ENCODE data around the gene PHC1.

The PHC1 gene

GRCh38 chr12:8960176-8960575 lies 45.9 kb downstream of the PHC1 start:
- intact Hi-C loops (cut with DNase I; ENCODE audit: low total_unique reads), result no loop called here
- H3K27me3 ChIP-seq, result no peaks in the 10 kb centered on the region
- no peaks in the 10 kb centered on the region for H3K9me3 ChIP-seq
- no peaks in the 10 kb centered on the region for H3K36me3 ChIP-seq
- no peaks in the 10 kb centered on the region for H3K4me1 ChIP-seq
- DNase-seq, result no peak
- no peak for TF ChIP-seq CTCF (IDR thresholded peaks at IDR 0.05)
- no peak overlapping the region for H3K4me3 ChIP-seq
- no peak overlapping the region for H3K27ac ChIP-seq

- Histone ChIP-seq H3K36me3 (no peaks in the 10 kb centered on the region), H3K9me3 (peaks cover 0 to 30% (median 20%) of the 10 kb centered on the region in 3 donors), H3K27ac (no peak overlapping the region), H3K27me3 (no peaks in the 10 kb centered on the region), H3K4me3 (no peak overlapping the region), H3K4me1 (no peaks in the 10 kb centered on the region)
- intact Hi-C loops (cut with DNase I; ENCODE audit: low total_unique reads), result no loop called here
- TF ChIP-seq CTCF (IDR thresholded peaks at IDR 0.05), result no peak
- DNase-seq, result no peak
Measured at GRCh38 chr12:8968761-8969160, 54.5 kb downstream of the PHC1 start.

DNA sequence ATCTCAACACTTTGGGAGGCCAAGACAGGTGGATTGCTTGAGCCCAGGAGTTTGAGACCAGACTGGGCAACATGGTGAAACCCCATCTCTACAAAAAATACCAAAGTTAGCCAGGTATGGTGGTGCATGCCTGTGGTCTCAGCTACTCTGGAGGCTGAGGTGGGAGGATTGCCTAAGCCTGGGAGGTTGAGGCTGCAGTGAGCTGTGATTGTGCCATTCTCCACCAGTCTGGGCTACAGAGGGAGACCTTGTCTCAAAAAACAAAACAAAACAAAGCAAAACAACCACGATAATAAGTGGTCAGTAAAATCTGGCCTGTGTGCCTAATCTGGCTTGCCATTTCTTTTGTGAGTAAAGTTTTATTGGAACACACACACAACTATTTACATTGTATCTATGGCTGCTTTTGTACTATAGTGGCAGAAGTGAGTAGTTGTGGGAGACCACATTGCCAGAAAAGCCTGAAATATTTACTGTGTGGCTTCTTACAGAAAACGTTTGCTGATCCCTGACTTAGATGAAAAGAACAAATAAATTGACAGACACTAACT lies 55.6 kb downstream of the PHC1 start:
- no peak for TF ChIP-seq CTCF (IDR thresholded peaks at IDR 0.05)
- Histone ChIP-seq H3K4me3 (no peak overlapping the region), H3K27ac (no peak overlapping the region), H3K27me3 (no peaks in the 10 kb centered on the region), H3K4me1 (no peaks in the 10 kb centered on the region), H3K36me3 (no peaks in the 10 kb centered on the region), H3K9me3 (peaks cover 0 to 30% (median 20%) of the 10 kb centered on the region in 3 donors)
- intact Hi-C loops (cut with DNase I; ENCODE audit: low total_unique reads), result no loop called here
- no peak for DNase-seq

GRCh38 chr12:8970432-8970831 lies 56.1 kb downstream of the PHC1 start:
- intact Hi-C loops (cut with DNase I; ENCODE audit: low total_unique reads), result no loop called here
- DNase-seq, result no peak
- H3K4me1 ChIP-seq, result no peaks in the 10 kb centered on the region
- no peaks in the 10 kb centered on the region for H3K36me3 ChIP-seq
- no peaks in the 10 kb centered on the region for H3K27me3 ChIP-seq
- TF ChIP-seq CTCF (IDR thresholded peaks at IDR 0.05), result no peak
- peaks cover 0 to 30% (median 20%) of the 10 kb centered on the region in 3 donors for H3K9me3 ChIP-seq
- no peak overlapping the region for H3K4me3 ChIP-seq
- no peak overlapping the region for H3K27ac ChIP-seq

- H3K4me3 ChIP-seq, result no peak overlapping the region
- intact Hi-C loops (cut with DNase I; ENCODE audit: low total_unique reads), result no loop called here
- no peak for TF ChIP-seq CTCF (IDR thresholded peaks at IDR 0.05)
- no peaks in the 10 kb centered on the region for H3K27me3 ChIP-seq
- no peaks in the 10 kb centered on the region for H3K36me3 ChIP-seq
- peaks cover 3 to 20% (median 12%) of the 10 kb centered on the region in 3 donors for H3K9me3 ChIP-seq
- DNase-seq, result no peak
- H3K27ac ChIP-seq, result no peak overlapping the region
- no peaks in the 10 kb centered on the region for H3K4me1 ChIP-seq
Measured at GRCh38 chr12:8980137-8980536, 65.8 kb downstream of the PHC1 start.

All from tibial artery (tissue), 4 donors.